ENCODE results near the gene C6orf132. TPM values are rescaled to one million over a fixed set of nuclear protein-coding genes. Genes with fewer than 3 reads are reported as not detected.

Gene C6orf132
- total RNA-seq, 4 donors from 2014 or later, result 106 to 200 (median 137) TPM

DNA sequence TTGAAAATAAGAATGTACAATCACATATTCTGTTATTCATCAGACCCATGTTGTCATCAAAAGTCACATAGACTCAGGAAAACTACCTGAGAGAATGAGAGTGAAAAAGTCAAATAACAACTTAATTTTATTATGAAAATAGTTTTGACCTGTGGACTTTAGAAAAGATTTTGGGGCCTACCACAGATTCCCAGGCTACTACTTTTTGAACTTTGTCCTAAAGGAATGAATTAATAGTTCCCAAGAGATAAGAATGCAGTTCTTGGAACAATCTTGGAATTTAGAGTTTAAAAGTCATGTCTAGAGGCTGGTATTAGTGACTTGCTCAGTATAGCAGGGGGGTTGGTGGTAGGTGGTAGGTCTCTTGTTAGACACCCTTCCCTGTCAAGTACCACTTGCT lies 88.8 kb downstream of the C6orf132 start:
- no peak overlapping the region for H3K4me3 ChIP-seq (ENCODE audit: low read depth, poor library complexity, severe bottlenecking)
- DNase-seq (ENCODE audit: low spot score in 2 of 2), result no peak
- intact Hi-C loops (cut with DNase I; ENCODE audit: low total_unique reads), result no loop called here
- TF ChIP-seq CTCF (IDR thresholded peaks at IDR 0.05), result no peak
- TF ChIP-seq POLR2A (IDR thresholded peaks at IDR 0.05), result no peak

GRCh38 chr6:42051268-42051653 lies 91.2 kb downstream of the C6orf132 start:
- intact Hi-C loops (cut with DNase I; ENCODE audit: low total_unique reads), result no loop called here
- H3K4me3 ChIP-seq (ENCODE audit: low read depth, poor library complexity, severe bottlenecking), result no peak overlapping the region
- 27 to 34% methylated on average over 8 of the region's 8 CpGs for WGBS, 2 donors
- TF ChIP-seq POLR2A (IDR thresholded peaks at IDR 0.05) (no peak), CTCF (IDR thresholded peaks at IDR 0.05) (no peak)
- no peak for DNase-seq (ENCODE audit: low spot score in 2 of 2)

Other genes starting within 250 kb of the C6orf132 start
- 1 to 10 TPM; 2.3 to 7.3 (median 3.7) TPM for gene USP49, start 247.2 kb downstream of the C6orf132 start, total RNA-seq
- gene MED20, start 221.5 kb downstream of the C6orf132 start, total RNA-seq, result 10 to 100 TPM in 2 of 4 donors, 1 to 10 TPM in 2; 5.7 to 11.5 (median 9.8) TPM
- 10 to 100 TPM in 1 of 4 donors, 1 to 10 TPM in 3; 4.1 to 12.2 (median 7.7) TPM for gene BYSL, start 221.1 kb downstream of the C6orf132 start, total RNA-seq
- 100 to 1,000 TPM; 130 to 169 (median 157) TPM for gene CCND3, start 200.8 kb downstream of the C6orf132 start, total RNA-seq
- 10 to 100 TPM; 15.8 to 24.0 (median 18.9) TPM for gene TAF8, start 92.1 kb downstream of the C6orf132 start, total RNA-seq
- gene GUCA1A, start 30.7 kb upstream of the C6orf132 start, total RNA-seq, result not detected
- 1 to 10 TPM in 1 of 4 donors, under 1 TPM in 2, not detected in 1; 0.34 to 1.6 (median 0.52) TPM for gene GUCA1B, start 52.3 kb upstream of the C6orf132 start, total RNA-seq
- gene MRPS10, start 75.2 kb upstream of the C6orf132 start, total RNA-seq, result 10 to 100 TPM; 20.9 to 27.1 (median 25.8) TPM